Breast epithelium (tissue), 4 donors: Measurements from ENCODE around the gene DDX24. TPM values are rescaled to one million over a fixed set of nuclear protein-coding genes. Genes with fewer than 3 reads are reported as not detected.
A peak's percentile ranks its signal among the peaks of the same experiment; 100 is the strongest.

Experiments
- DNase-seq, 2 donors: peaks; one replicate each; pipeline ENCODE4 v3.0.0-alpha.2; 2019; ENCODE audit warnings: low spot score in 2 of 2
- H3K27ac ChIP-seq, 2 donors: fragments of 200-600 bp; sonication (generic) in 1 of 2; one replicate each; pipeline ENCODE4 v1.5.1; 2016 to 2019; ENCODE audit warnings: mild to moderate bottlenecking in 1 of 2
- H3K27me3 ChIP-seq, 2 donors: fragments of 200-600 bp; sonication (generic) in 1 of 2; one replicate each; pipeline versions ENCODE4 v1.5.1 to v1.6.0; 2017 to 2019; ENCODE audit warnings: control low read depth in 1 of 2, mild to moderate bottlenecking in 1 of 2
- H3K36me3 ChIP-seq: fragments of 200-600 bp; one replicate; pipeline ENCODE4 v1.5.1; 2019
- H3K4me1 ChIP-seq, 2 donors: fragments of 200-600 bp; sonication (generic); one replicate each; pipeline ENCODE4 v1.5.1; 2016 to 2019; ENCODE audit warnings: control low read depth in 1 of 2
- H3K4me3 ChIP-seq, 3 donors: fragments of 200-600 bp; sonication (generic); 1 replicate in 2 of 3; 2 replicates in 1 of 3; pipeline ENCODE4 v1.5.1; 2016 to 2019; ENCODE audit warnings: mild to moderate bottlenecking in 3 of 3, moderate library complexity in 2 of 3
- H3K9me3 ChIP-seq, 2 donors: fragments of 200-600 bp; sonication (generic) in 1 of 2; one replicate each; pipeline ENCODE4 v1.5.1; 2016 to 2019; ENCODE audit warnings: control low read depth in 1 of 2
- CTCF ChIP-seq, 3 donors: fragments of 450-650 bp; IDR thresholded peaks; one replicate each; pipeline ENCODE4 v1.5.1; 2016 to 2017; ENCODE audit warnings: antibody characterized with exemption in 3 of 3, mild to moderate bottlenecking in 3 of 3, moderate library complexity in 3 of 3
- POLR2A ChIP-seq: fragments of 450-650 bp; IDR thresholded peaks from one replicate; pipeline ENCODE4 v1.6.1; 2016; ENCODE audit warnings: antibody characterized with exemption, mild to moderate bottlenecking, moderate library complexity
- POLR2AphosphoS5 ChIP-seq, 3 donors: sonication (generic); formaldehyde crosslinking; IDR thresholded peaks; one replicate each; pipeline ENCODE4 v1.6.1; 2017; ENCODE audit warnings: antibody characterized with exemption in 3 of 3
- intact Hi-C: fragments of 100-400 bp; cut with DNase I; formaldehyde crosslinking; loops from one replicate; pipeline ENCODE4 v1.15.1; 2023; ENCODE audit warnings: low total_unique reads
- total RNA-seq, 3 donors: library from RNA; depleted of rRNA; stranded (reverse); fragments of >200 nt; gene quantifications; one replicate each; pipeline ENCODE4 v1.1.0, GENCODE V29; 2016

Gene DDX24
- total RNA-seq, 3 donors from 2014 or later, result 156 to 201 (median 172) TPM

- Histone ChIP-seq H3K27me3 (no peaks in the 10 kb centered on the region), H3K36me3 (peaks cover 10% of the 10 kb centered on the region), H3K4me1 (no peaks in the 10 kb centered on the region), H3K27ac (no peak overlapping the region), H3K4me3 (no peak overlapping the region), H3K9me3 (no peaks in the 10 kb centered on the region)
- intact Hi-C loops, result no loop called here
- no peak for TF ChIP-seq POLR2AphosphoS5 (IDR thresholded peaks at IDR 0.05)
- TF ChIP-seq CTCF (IDR thresholded peaks at IDR 0.05), result no peak
- TF ChIP-seq POLR2A, result no peak
- peak in 1 of 2 donors; percentile 41 for DNase-seq
Measured at GRCh38 chr14:94045563-94046345, 35.2 kb downstream of the DDX24 start.

- Histone ChIP-seq H3K9me3 (no peaks in the 10 kb centered on the region), H3K27ac (no peak overlapping the region), H3K4me3 (no peak overlapping the region), H3K4me1 (no peaks in the 10 kb centered on the region), H3K36me3 (peaks cover 10% of the 10 kb centered on the region), H3K27me3 (no peaks in the 10 kb centered on the region)
- intact Hi-C loops, result no loop called here
- no peak for TF ChIP-seq POLR2AphosphoS5 (IDR thresholded peaks at IDR 0.05)
- TF ChIP-seq POLR2A, result no peak
- TF ChIP-seq CTCF (IDR thresholded peaks at IDR 0.05), result no peak
- peak in 1 of 2 donors; percentile 20 for DNase-seq
Measured at GRCh38 chr14:94045101-94045500, 35.9 kb downstream of the DDX24 start.

DNA sequence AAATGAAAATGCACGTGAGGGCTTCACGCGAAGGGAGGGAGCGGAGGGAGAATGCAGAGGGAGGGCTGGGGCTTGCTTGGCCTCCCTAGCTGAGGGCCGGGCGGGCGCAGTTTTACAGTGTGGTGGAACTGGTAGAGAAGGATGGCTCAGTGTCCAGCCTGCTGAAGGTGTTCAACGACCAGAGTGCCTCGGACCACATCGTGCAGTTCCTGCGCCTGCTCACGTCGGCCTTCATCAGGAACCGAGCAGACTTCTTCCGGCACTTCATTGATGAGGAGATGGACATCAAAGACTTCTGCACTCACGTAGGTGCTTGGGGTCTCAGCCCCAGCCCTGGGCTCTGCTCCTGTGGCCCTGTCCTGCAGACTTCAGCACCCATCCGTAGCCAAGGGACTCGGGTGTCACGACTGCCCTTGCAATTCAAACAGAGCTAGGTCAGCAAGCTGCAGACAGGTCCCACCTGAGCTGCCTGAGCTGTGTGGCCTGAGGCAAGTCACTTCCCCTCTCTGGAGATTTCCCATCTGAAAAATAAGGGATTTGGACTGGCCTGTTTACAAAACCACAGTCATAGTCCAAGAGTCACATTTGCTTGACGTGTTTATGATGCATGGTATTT lies 36.4 kb downstream of the DDX24 start:
- H3K4me3 ChIP-seq, result no peak overlapping the region
- H3K36me3 ChIP-seq, result peaks cover 10% of the 10 kb centered on the region
- peak in 1 of 2 donors; percentile 41 for DNase-seq
- TF ChIP-seq POLR2AphosphoS5 (IDR thresholded peaks at IDR 0.05) (no peak), POLR2A (no peak), CTCF (IDR thresholded peaks at IDR 0.05) (no peak)
- no peaks in the 10 kb centered on the region for H3K4me1 ChIP-seq
- no peak overlapping the region for H3K27ac ChIP-seq
- intact Hi-C loops, result no loop called here
- no peaks in the 10 kb centered on the region for H3K27me3 ChIP-seq
- no peaks in the 10 kb centered on the region for H3K9me3 ChIP-seq

DNA sequence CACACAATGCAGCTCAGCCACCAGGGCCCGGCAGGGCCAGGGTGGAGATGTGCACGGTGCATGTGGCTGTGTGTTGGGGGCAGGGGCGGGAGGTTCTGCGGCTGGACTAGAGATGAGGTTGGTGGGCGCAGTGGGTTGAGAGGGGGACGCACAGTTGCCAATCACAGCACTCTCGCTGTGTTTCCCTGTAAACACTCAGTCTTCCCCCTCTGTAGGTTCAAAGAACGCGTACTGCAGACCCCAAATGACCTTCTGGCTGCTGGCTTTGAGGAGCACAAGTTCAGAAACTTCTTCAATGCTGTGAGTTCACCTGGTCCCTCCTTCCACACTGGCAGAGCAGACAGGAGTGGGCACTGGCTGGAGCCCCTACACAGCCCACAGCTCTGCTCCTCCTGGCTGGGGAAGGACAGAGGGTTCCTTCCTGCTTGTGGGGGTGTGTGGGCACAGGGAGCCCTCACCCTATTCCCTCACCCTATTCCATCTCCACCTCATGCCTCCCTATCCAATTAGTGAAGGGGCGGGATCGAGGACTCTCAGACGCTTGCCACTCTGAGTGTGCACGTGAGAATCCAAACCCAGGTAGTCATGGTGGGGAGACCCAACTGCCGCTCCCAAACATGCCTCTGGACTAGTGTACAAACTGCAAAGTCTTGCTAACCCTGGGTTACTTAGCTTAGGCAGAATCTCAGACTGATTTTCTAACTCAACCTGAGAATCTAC lies 37.1 kb downstream of the DDX24 start:
- Histone ChIP-seq H3K27me3 (no peaks in the 10 kb centered on the region), H3K36me3 (peaks cover 10% of the 10 kb centered on the region), H3K9me3 (no peaks in the 10 kb centered on the region), H3K4me1 (no peaks in the 10 kb centered on the region), H3K4me3 (no peak overlapping the region), H3K27ac (no peak overlapping the region)
- DNase-seq, result peak in 1 of 2 donors; percentile 41
- intact Hi-C loops, result no loop called here
- TF ChIP-seq POLR2A (no peak), POLR2AphosphoS5 (IDR thresholded peaks at IDR 0.05) (no peak), CTCF (IDR thresholded peaks at IDR 0.05) (no peak)
